Breast epithelium (tissue), 4 donors: Measurements from ENCODE around the gene KRTAP5-9. TPM values are rescaled to one million over a fixed set of nuclear protein-coding genes. Genes with fewer than 3 reads are reported as not detected.
A peak's percentile ranks its signal among the peaks of the same experiment; 100 is the strongest.
"Not testable (repeated sequence)": the region's sequence is repeated elsewhere in the genome, so short reads cannot be mapped to it uniquely, and the experiment has no call there.

Experiments used
- DNase-seq, 2 donors: peaks; one replicate each; pipeline ENCODE4 v3.0.0-alpha.2; 2019; ENCODE audit warnings: low spot score in 2 of 2
- H3K27ac ChIP-seq, 2 donors: fragments of 200-600 bp; sonication (generic) in 1 of 2; one replicate each; pipeline ENCODE4 v1.5.1; 2016 to 2019; ENCODE audit warnings: mild to moderate bottlenecking in 1 of 2
- H3K27me3 ChIP-seq, 2 donors: fragments of 200-600 bp; sonication (generic) in 1 of 2; one replicate each; pipeline versions ENCODE4 v1.5.1 to v1.6.0; 2017 to 2019; ENCODE audit warnings: control low read depth in 1 of 2, mild to moderate bottlenecking in 1 of 2
- H3K36me3 ChIP-seq: fragments of 200-600 bp; one replicate; pipeline ENCODE4 v1.5.1; 2019
- H3K4me1 ChIP-seq, 2 donors: fragments of 200-600 bp; sonication (generic); one replicate each; pipeline ENCODE4 v1.5.1; 2016 to 2019; ENCODE audit warnings: control low read depth in 1 of 2
- H3K4me3 ChIP-seq, 3 donors: fragments of 200-600 bp; sonication (generic); 1 replicate in 2 of 3; 2 replicates in 1 of 3; pipeline ENCODE4 v1.5.1; 2016 to 2019; ENCODE audit warnings: mild to moderate bottlenecking in 3 of 3, moderate library complexity in 2 of 3
- H3K9me3 ChIP-seq, 2 donors: fragments of 200-600 bp; sonication (generic) in 1 of 2; one replicate each; pipeline ENCODE4 v1.5.1; 2016 to 2019; ENCODE audit warnings: control low read depth in 1 of 2
- CTCF ChIP-seq, 3 donors: fragments of 450-650 bp; IDR thresholded peaks; one replicate each; pipeline ENCODE4 v1.5.1; 2016 to 2017; ENCODE audit warnings: antibody characterized with exemption in 3 of 3, mild to moderate bottlenecking in 3 of 3, moderate library complexity in 3 of 3
- POLR2A ChIP-seq: fragments of 450-650 bp; IDR thresholded peaks from one replicate; pipeline ENCODE4 v1.6.1; 2016; ENCODE audit warnings: antibody characterized with exemption, mild to moderate bottlenecking, moderate library complexity
- POLR2AphosphoS5 ChIP-seq, 3 donors: sonication (generic); formaldehyde crosslinking; IDR thresholded peaks; one replicate each; pipeline ENCODE4 v1.6.1; 2017; ENCODE audit warnings: antibody characterized with exemption in 3 of 3
- intact Hi-C: fragments of 100-400 bp; cut with DNase I; formaldehyde crosslinking; loops from one replicate; pipeline ENCODE4 v1.15.1; 2023; ENCODE audit warnings: low total_unique reads
- total RNA-seq, 3 donors: library from RNA; depleted of rRNA; stranded (reverse); fragments of >200 nt; gene quantifications; one replicate each; pipeline ENCODE4 v1.1.0, GENCODE V29; 2016

KRTAP5-9 gene
- total RNA-seq, 3 donors from 2014 or later: 0.32 TPM; not detected in 2

- no peak for TF ChIP-seq CTCF (IDR thresholded peaks at IDR 0.05)
- no peak for TF ChIP-seq POLR2AphosphoS5 (IDR thresholded peaks at IDR 0.05)
- TF ChIP-seq POLR2A: no peak
- DNase-seq: peak in 1 of 2 donors; percentile 10
- no peaks in the 10 kb centered on the region for H3K36me3 ChIP-seq
- intact Hi-C loops: no loop called here
- no peaks in the 10 kb centered on the region for H3K4me1 ChIP-seq
- no peak overlapping the region for H3K27ac ChIP-seq
- peaks cover 7 to 13% of the 10 kb centered on the region in 2 donors for H3K9me3 ChIP-seq
- no peaks in the 10 kb centered on the region for H3K27me3 ChIP-seq
- no peak overlapping the region for H3K4me3 ChIP-seq
Observed at GRCh38 chr11:71525938-71526495, 22.2 kb upstream of the KRTAP5-9 start.

GRCh38 chr11:71526796-71527575 lies 21.2 kb upstream of the KRTAP5-9 start, which contains the start of gene KRTAP5-7:
KRTAP5-7 (plus strand) TSS chr11:71527267; CDS start chr11:71527301, 34 bp downstream.
- H3K27me3 ChIP-seq, intact Hi-C loops, H3K36me3 ChIP-seq, H3K27ac ChIP-seq, H3K4me1 ChIP-seq, H3K4me3 ChIP-seq: not testable (repeated sequence)
- DNase-seq: peak in 1 of 2 donors; percentile 3
- peaks cover 7 to 13% of the 10 kb centered on the region in 2 donors for H3K9me3 ChIP-seq

DNA sequence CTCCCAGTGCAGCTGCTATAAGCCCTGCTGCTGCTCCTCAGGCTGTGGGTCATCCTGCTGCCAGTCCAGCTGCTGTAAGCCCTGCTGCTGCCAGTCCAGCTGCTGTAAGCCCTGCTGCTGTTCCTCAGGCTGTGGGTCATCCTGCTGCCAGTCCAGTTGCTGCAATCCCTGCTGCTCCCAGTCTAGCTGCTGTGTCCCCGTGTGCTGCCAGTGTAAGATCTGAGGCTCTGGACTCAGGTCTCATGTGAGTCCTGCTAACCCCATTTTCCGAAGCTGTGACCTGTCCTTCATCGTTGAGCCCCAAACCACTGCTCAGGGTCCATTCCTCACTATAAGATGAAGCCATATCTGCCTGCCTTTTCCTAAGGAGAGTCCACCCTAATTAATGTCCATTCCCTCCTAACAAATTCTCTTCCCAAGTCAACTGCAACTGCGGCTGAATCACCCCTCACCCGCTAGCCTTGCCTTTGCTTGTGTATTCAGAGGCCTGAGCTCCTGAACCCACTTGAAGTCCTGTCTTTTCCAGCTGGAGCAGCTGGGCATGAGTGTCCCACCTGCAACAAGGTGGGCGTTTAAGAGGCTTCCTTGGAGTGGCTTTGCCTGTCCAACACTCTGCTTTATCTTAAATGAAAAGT lies 20.5 kb upstream of the KRTAP5-9 start:
- TF ChIP-seq POLR2A (no peak), CTCF (IDR thresholded peaks at IDR 0.05) (no peak), POLR2AphosphoS5 (IDR thresholded peaks at IDR 0.05) (no peak)
- intact Hi-C loops: no loop called here
- DNase-seq: no peak
- Histone ChIP-seq H3K4me3 (no peak overlapping the region), H3K27ac (no peak overlapping the region), H3K4me1 (no peaks in the 10 kb centered on the region), H3K9me3 (peaks cover 7 to 13% of the 10 kb centered on the region in 2 donors), H3K36me3 (no peaks in the 10 kb centered on the region), H3K27me3 (no peaks in the 10 kb centered on the region)

DNA sequence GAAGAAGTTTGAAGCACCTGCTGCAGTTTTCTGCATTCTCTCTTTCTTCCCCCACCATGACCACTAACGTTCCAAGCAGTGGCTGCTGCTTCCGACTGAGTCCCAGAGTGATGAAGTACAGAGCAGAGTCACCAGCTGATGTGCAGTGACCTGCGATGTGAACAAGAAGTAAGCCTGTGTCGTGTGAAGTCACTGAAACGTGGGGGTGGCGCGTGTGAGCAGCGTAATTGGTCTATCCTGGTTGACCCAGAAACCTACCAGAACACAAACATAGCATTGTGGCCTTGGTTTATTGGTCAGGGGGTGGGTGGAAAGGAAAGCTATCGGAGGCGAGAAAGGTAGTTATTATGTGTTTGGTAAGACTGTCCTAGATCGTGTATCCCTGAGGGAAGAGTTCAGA lies 17.6 kb upstream of the KRTAP5-9 start:
- Histone ChIP-seq H3K9me3 (peaks cover 3% of the 10 kb centered on the region in 2 donors), H3K27ac (no peak overlapping the region), H3K36me3 (no peaks in the 10 kb centered on the region), H3K4me3 (no peak overlapping the region), H3K27me3 (no peaks in the 10 kb centered on the region), H3K4me1 (no peaks in the 10 kb centered on the region)
- TF ChIP-seq CTCF (IDR thresholded peaks at IDR 0.05) (no peak), POLR2A (no peak), POLR2AphosphoS5 (IDR thresholded peaks at IDR 0.05) (no peak)
- no peak for DNase-seq
- intact Hi-C loops: no loop called here

GRCh38 chr11:71532036-71532610 lies 16.1 kb upstream of the KRTAP5-9 start:
- intact Hi-C loops: no loop called here
- Histone ChIP-seq H3K9me3 (no peaks in the 10 kb centered on the region), H3K27ac (no peak overlapping the region), H3K4me3 (no peak overlapping the region), H3K4me1 (no peaks in the 10 kb centered on the region), H3K27me3 (no peaks in the 10 kb centered on the region), H3K36me3 (no peaks in the 10 kb centered on the region)
- no peak for DNase-seq
- no peak for TF ChIP-seq CTCF (IDR thresholded peaks at IDR 0.05)
- TF ChIP-seq POLR2AphosphoS5 (IDR thresholded peaks at IDR 0.05): no peak
- TF ChIP-seq POLR2A: no peak

- H3K36me3 ChIP-seq, H3K27ac ChIP-seq, DNase-seq, H3K9me3 ChIP-seq, H3K27me3 ChIP-seq, H3K4me1 ChIP-seq, H3K4me3 ChIP-seq, intact Hi-C loops: not testable (repeated sequence)
Observed at GRCh38 chr11:71534711-71535608, 13.3 kb upstream of the KRTAP5-9 start.
